Activated T-cell treated with anti-CD3 and anti-CD28 coated beads, Interleukin-2, amount 50 U/mL, for 4 hours (primary cell): ENCODE measurements around the gene CAPNS1. TPM values are rescaled to one million over a fixed set of nuclear protein-coding genes. Genes with fewer than 3 reads are reported as not detected.
"Not testable (repeated sequence)": the region's sequence is repeated elsewhere in the genome, so short reads cannot be mapped to it uniquely, and the experiment has no call there.

Experiments
- ATAC-seq, 2 donors: fragments of 200-7000 bp; cut with Tn5 transposase; one replicate each; pipeline ENCODE4 v1.10.0; 2021
- DNase-seq: peaks from one replicate; pipeline ENCODE4 v3.0.0-alpha.2; 2020
- H3K27me3 Mint-ChIP-seq: one replicate; pipeline ENCODE4 v1.8.0; 2021; ENCODE audit warnings: low read depth, mixed read lengths
- H3K36me3 Mint-ChIP-seq: one replicate; pipeline ENCODE4 v1.8.0; 2022; ENCODE audit warnings: mixed read lengths; ENCODE audit not compliant: insufficient read depth
- H3K4me1 Mint-ChIP-seq: one replicate; pipeline ENCODE4 v1.8.0; 2021; ENCODE audit warnings: low read depth, mixed read lengths
- H3K4me3 Mint-ChIP-seq: one replicate; pipeline ENCODE4 v1.8.0; 2021; ENCODE audit warnings: mild to moderate bottlenecking, moderate library complexity, mixed read lengths
- H3K9me3 Mint-ChIP-seq: one replicate; pipeline ENCODE4 v1.8.0; 2021; ENCODE audit warnings: mixed read lengths
- total RNA-seq, 3 donors: library from RNA; stranded (reverse); gene quantifications; one replicate each; pipeline ENCODE4 v1.2.1, GENCODE V29; 2021

Gene CAPNS1
- total RNA-seq, 3 donors from 2014 or later: 287 to 318 (median 313) TPM

GRCh38 chr19:36125557-36125956 lies 14.3 kb upstream of the CAPNS1 start:
- peaks cover 12% of the 10 kb centered on the region for H3K36me3 Mint-ChIP-seq
- H3K27me3 Mint-ChIP-seq: no peaks in the 10 kb centered on the region
- H3K9me3 Mint-ChIP-seq: no peaks in the 10 kb centered on the region
- H3K4me1 Mint-ChIP-seq: peaks cover 6% of the 10 kb centered on the region
- ATAC-seq: no peak
- no peak overlapping the region for H3K4me3 Mint-ChIP-seq
- no peak for DNase-seq

- H3K4me3 Mint-ChIP-seq: peak overlapping the region; percentile 83
- DNase-seq (no peak), ATAC-seq (no peak)
- H3K27me3 Mint-ChIP-seq: no peaks in the 10 kb centered on the region
- H3K36me3 Mint-ChIP-seq: peaks cover 9% of the 10 kb centered on the region
- H3K4me1 Mint-ChIP-seq: peaks cover 20% of the 10 kb centered on the region
- no peaks in the 10 kb centered on the region for H3K9me3 Mint-ChIP-seq
These were observed 11.5 kb upstream of the CAPNS1 start for GRCh38 chr19:36128392-36128736.

DNA sequence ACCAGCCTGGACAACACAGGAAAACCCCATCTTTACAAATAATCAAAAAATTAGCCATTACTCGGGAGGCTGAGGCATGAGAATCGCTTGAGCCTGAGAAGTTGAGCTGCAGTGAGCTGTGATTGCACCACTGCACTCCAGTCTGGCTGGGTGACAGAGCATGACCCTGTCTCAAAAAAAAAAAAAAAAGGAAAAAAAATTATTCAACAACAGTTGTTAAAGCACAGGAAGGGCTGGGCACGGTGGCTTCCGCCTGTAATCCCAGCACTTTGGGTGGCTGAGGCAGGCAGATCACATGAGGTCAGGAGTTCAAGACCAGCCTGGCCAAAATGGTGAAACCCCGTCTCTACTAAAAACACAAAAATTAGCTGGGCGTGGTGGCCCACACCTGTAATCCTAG lies 8.6 kb upstream of the CAPNS1 start:
- peaks cover 22% of the 10 kb centered on the region for H3K4me1 Mint-ChIP-seq
- ATAC-seq, H3K36me3 Mint-ChIP-seq, H3K27me3 Mint-ChIP-seq, H3K4me3 Mint-ChIP-seq, DNase-seq, H3K9me3 Mint-ChIP-seq: not testable (repeated sequence)

GRCh38 chr19:36134867-36135266 lies 5.0 kb upstream of the CAPNS1 start:
- not testable (repeated sequence) for ATAC-seq, H3K36me3 Mint-ChIP-seq, DNase-seq, H3K9me3 Mint-ChIP-seq, H3K4me3 Mint-ChIP-seq, H3K27me3 Mint-ChIP-seq
- peaks cover 23% of the 10 kb centered on the region for H3K4me1 Mint-ChIP-seq

DNA sequence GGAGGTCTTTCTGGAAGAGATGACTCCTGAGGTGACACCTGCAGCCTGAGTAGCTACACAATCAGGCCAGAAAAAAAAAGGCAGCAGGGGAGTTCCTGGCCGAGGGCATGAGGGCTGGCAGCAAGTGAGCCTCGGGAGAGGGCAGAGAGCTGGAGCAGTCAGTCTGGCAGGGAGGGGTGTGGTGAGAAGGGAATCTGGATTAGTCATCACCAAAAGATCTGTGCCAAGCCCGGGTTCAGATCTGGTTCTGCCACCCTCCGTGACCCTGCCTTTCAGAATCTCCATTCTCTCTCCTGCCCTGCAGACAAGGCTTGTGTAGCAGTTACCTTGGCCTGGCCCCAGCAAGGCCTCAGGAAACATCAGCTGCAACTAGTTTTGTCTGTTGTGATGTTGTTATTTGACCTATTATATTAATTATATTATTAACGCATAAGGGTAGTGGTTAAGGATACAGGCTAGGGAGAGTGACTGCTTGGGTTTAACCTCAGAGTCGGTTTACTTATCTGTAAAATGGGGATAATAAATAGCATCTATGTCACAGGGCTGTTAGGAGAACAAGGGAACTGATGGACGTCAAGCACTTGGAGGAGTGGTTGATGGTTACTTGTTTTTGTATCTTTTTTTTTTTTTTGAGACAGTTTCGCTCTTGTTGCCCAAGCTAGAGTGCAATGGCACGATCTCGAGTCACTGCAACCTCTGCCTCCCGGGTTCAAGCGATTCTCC lies 2.7 kb upstream of the CAPNS1 start:
- Mint-ChIP-seq H3K27me3 (no peaks in the 10 kb centered on the region), H3K9me3 (no peaks in the 10 kb centered on the region), H3K4me1 (peaks cover 28% of the 10 kb centered on the region), H3K36me3 (peaks cover 9% of the 10 kb centered on the region), H3K4me3 (no peak overlapping the region)
- DNase-seq: no peak
- no peak for ATAC-seq

DNA sequence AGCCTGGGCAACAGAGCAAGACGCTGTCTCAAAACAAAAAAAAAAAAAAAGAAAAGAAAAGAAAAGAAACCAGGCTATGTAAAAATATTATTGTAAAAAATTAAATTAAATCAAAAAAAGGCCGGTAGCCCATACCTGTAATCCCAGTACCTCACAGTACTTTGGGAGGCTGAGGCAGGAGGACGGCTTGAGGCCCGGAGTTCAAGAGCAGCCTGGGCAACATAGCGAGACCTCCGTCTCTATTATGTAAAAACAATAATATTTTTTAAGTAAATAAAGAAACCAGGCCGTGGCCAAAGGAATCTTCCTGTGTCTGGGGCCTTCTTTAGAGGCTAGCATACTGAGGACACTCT lies 770 bp upstream of the CAPNS1 start:
- Mint-ChIP-seq H3K36me3 (peaks cover 14% of the 10 kb centered on the region), H3K27me3 (no peaks in the 10 kb centered on the region), H3K4me1 (peaks cover 20% of the 10 kb centered on the region), H3K9me3 (no peaks in the 10 kb centered on the region), H3K4me3 (peak overlapping the region; percentile 97)
- DNase-seq (no peak), ATAC-seq (no peak)

DNA sequence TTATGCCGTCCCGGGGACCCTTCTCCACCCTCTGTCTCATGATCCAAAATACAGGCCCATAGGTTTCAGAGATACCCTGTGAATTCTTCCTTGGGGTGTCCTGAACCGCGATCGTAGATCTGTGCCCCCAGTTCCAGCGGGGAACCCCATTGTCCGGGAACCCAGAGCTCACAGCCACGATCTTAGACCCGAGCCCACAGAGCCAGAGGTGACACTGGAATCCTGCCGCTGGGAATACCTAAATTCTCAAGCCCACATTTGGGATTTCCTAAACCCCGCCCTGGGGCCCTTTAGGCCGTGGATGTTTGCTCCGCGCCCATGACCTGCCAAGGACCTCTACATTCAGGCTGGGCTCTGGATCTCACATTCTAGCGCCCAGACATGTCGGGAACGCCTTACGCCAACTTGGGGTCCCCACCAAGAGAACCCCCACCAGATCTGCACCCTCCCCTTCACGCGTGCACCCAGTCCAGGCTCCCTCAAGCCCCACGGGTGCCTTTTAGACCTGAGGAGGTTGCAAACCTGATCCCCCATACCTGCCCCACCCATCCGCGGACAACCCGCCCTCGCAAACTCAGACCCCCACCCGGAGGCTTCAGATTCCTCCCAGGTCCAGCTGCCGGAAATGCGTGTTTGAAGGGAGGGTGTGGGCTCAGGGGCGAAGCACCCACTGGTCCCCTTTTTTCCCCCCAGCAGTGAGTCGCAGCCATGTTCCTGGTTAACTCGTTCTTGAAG lies 605 bp downstream of the CAPNS1 start:
- ATAC-seq: peak; percentile 35 to 44
- Mint-ChIP-seq H3K4me3 (peak overlapping the region; percentile 97), H3K36me3 (peaks cover 20% of the 10 kb centered on the region), H3K27me3 (no peaks in the 10 kb centered on the region), H3K4me1 (peaks cover 20% of the 10 kb centered on the region), H3K9me3 (no peaks in the 10 kb centered on the region)
- peak; percentile 16 for DNase-seq

DNA sequence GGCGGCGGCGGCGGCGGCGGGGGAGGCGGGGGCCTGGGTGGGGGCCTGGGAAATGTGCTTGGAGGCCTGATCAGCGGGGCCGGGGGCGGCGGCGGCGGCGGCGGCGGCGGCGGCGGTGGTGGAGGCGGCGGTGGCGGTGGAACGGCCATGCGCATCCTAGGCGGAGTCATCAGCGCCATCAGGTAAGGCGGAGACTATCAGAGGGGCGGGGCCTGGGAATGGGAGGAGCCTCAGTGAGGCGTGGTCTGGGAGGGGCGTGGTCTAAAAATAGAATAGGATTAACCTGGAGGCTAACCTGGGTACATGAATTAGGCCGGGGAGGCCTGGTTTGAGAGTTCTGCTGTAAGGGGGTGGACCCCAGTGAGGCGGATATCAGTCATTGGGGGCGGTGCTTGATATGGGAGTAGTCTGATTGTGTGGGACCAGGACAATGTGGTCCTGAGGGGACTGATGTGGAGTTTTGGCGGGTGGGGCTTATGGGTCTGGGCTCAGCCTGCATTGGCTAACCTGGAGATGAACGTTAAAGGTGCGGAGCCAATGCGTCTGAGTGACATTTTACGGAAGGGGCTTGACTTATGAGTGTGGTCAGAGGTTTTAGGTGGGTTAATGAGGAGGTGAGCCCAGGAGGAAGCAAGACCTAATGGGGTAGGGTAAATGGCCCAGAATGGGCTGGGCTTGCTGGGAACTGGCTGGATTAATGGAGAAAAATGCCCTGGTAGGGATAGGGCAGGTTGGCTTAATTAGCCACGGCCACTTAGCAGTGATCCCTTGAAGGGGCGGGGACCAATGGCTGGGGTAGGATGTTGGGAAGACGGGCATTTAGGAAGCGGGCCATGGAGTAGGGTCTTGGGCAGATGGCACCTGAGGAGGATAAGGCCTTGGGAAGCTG lies 1.4 kb downstream of the CAPNS1 start:
- ATAC-seq: peak; percentile 76 to 79
- Mint-ChIP-seq H3K9me3 (no peaks in the 10 kb centered on the region), H3K4me1 (peaks cover 20% of the 10 kb centered on the region), H3K4me3 (peak overlapping the region; percentile 97), H3K36me3 (peaks cover 24% of the 10 kb centered on the region), H3K27me3 (no peaks in the 10 kb centered on the region)
- DNase-seq: peak; percentile 92

DNA sequence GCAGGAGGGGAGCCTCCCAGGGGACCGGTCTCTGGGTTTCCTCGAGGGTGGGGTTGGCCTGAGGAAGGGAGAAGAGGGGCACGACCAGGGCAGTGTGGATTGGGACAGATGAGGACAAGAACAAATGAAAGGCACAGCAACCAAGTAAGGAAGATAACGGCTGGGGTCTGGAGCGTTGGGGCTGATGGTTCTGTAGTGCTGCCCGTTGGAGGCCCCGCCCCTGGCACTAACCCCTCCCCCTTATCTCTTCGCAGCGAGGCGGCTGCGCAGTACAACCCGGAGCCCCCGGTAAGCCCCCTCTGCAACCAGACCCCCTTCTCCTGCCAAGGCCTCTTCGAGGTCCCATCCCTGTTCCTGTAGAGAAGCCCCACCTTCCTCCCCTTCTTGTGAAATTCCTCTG lies 2.2 kb downstream of the CAPNS1 start:
- Mint-ChIP-seq H3K36me3 (peaks cover 30% of the 10 kb centered on the region), H3K27me3 (no peaks in the 10 kb centered on the region), H3K4me1 (peaks cover 16% of the 10 kb centered on the region), H3K9me3 (no peaks in the 10 kb centered on the region), H3K4me3 (peak overlapping the region; percentile 97)
- DNase-seq (no peak), ATAC-seq (no peak)

GRCh38 chr19:36142496-36142895 lies 2.6 kb downstream of the CAPNS1 start:
- no peak for ATAC-seq
- Mint-ChIP-seq H3K4me3 (no peak overlapping the region), H3K36me3 (peaks cover 32% of the 10 kb centered on the region), H3K9me3 (no peaks in the 10 kb centered on the region), H3K27me3 (no peaks in the 10 kb centered on the region), H3K4me1 (peaks cover 15% of the 10 kb centered on the region)
- DNase-seq: no peak

DNA sequence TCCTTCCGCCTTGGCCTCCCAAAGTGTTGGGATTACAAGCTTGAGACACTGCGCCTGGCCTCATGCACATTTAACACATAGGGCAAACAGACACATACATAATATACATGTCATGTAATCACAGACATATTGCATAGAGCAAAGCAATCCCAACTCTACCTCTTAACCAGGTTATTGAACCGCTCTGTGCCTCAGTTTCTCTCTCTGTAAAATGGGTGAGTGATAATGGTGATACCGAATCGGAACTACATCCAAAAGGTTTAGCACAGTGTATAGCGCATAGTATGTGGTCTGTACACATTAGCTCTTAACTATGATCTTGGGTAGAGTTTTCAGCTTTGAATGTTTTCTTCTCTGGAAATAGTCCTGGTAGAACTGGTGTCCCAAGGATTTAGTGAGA lies 4.8 kb downstream of the CAPNS1 start:
- peaks cover 39% of the 10 kb centered on the region for H3K36me3 Mint-ChIP-seq

GRCh38 chr19:36149673-36150406 lies 10.0 kb downstream of the CAPNS1 start:
- ATAC-seq (no peak), DNase-seq (no peak)
- Mint-ChIP-seq H3K9me3 (no peaks in the 10 kb centered on the region), H3K36me3 (peaks cover 34% of the 10 kb centered on the region), H3K27me3 (no peaks in the 10 kb centered on the region), H3K4me3 (no peak overlapping the region), H3K4me1 (no peaks in the 10 kb centered on the region)

More for the DNA sequence above, 4.8 kb downstream of the CAPNS1 start:
- Mint-ChIP-seq H3K4me3 (no peak overlapping the region), H3K9me3 (no peaks in the 10 kb centered on the region), H3K27me3 (no peaks in the 10 kb centered on the region), H3K4me1 (peaks cover 12% of the 10 kb centered on the region)
- DNase-seq: no peak
- ATAC-seq: no peak

GRCh38 chr19:36150586-36150985 lies 10.7 kb downstream of the CAPNS1 start:
- H3K36me3 Mint-ChIP-seq: peaks cover 31% of the 10 kb centered on the region
- no peak for DNase-seq
- no peak overlapping the region for H3K4me3 Mint-ChIP-seq
- no peak for ATAC-seq
- H3K9me3 Mint-ChIP-seq: no peaks in the 10 kb centered on the region
- no peaks in the 10 kb centered on the region for H3K4me1 Mint-ChIP-seq
- H3K27me3 Mint-ChIP-seq: no peaks in the 10 kb centered on the region
